HCT116 (cell line): ENCODE results near the gene MBP.

ENCODE experiments used
- EGR1 ChIP-seq: IDR thresholded peaks from 2 replicates; pipeline ENCODE4 v1.6.1; 2012; ENCODE audit warnings: low read depth
- EZH2 ChIP-seq: fragments of 200-600 bp; sonication (generic); IDR thresholded peaks from 2 replicates; pipeline ENCODE4 v1.6.1; 2017; ENCODE audit warnings: antibody characterized with exemption, mixed run types
- EZH2phosphoT487 ChIP-seq: fragments of 200-600 bp; IDR thresholded peaks from 2 replicates; pipeline ENCODE4 v1.6.1; 2018; ENCODE audit warnings: antibody characterized with exemption, borderline replicate concordance
- JUND ChIP-seq: IDR thresholded peaks from 2 replicates; pipeline ENCODE4 v1.6.1; 2012
- POLR2A ChIP-seq: IDR thresholded peaks from 2 replicates; pipeline ENCODE4 v1.7.0; 2011; ENCODE audit warnings: borderline replicate concordance; ENCODE audit not compliant: insufficient read depth, insufficient read length; ENCODE audit errors: extremely low read depth
- POLR2AphosphoS5 ChIP-seq: IDR thresholded peaks from 2 replicates; pipeline ENCODE4 v1.6.1; 2011; ENCODE audit warnings: mild to moderate bottlenecking, low read depth, low read length, moderate library complexity
- RAD21 ChIP-seq: IDR thresholded peaks from 2 replicates; pipeline ENCODE4 v1.6.1; 2012; ENCODE audit warnings: low read depth, mild to moderate bottlenecking
- SP1 ChIP-seq: IDR thresholded peaks from 2 replicates; pipeline ENCODE4 v1.6.1; 2012; ENCODE audit warnings: low read depth
- YY1 ChIP-seq: IDR thresholded peaks from 2 replicates; pipeline ENCODE4 v1.6.1; 2011; ENCODE audit warnings: low read length, low read depth, moderate library complexity, mild to moderate bottlenecking; ENCODE audit not compliant: insufficient replicate concordance; ENCODE audit errors: extremely low read depth
- TF ChIP-seq, protein P1 (sequence below), 3 experiments: fragments of 200-600 bp in 1 of 3; sonication (generic) in 1 of 3; IDR thresholded peaks in 2 of 3; conservative IDR thresholded peaks in 1 of 3; 2 replicates each; pipeline ENCODE4 v1.5.1; 2012 to 2017; ENCODE audit warnings: low read depth in 2 of 3, low read length in 2 of 3, antibody characterized with exemption in 1 of 3, borderline replicate concordance in 1 of 3, control low read depth in 1 of 3, mild to moderate bottlenecking in 1 of 3, mixed read lengths in 1 of 3, mixed run types in 1 of 3, moderate library complexity in 1 of 3; ENCODE audit not compliant: insufficient read depth in 1 of 3
- TF ChIP-seq, protein P2 (sequence below): IDR thresholded peaks from 2 replicates; pipeline ENCODE4 v1.6.1; 2012
- TF ChIP-seq, protein P3 (sequence below): IDR thresholded peaks from 2 replicates; pipeline ENCODE4 v1.6.1; 2012; ENCODE audit warnings: low read depth

DNA sequence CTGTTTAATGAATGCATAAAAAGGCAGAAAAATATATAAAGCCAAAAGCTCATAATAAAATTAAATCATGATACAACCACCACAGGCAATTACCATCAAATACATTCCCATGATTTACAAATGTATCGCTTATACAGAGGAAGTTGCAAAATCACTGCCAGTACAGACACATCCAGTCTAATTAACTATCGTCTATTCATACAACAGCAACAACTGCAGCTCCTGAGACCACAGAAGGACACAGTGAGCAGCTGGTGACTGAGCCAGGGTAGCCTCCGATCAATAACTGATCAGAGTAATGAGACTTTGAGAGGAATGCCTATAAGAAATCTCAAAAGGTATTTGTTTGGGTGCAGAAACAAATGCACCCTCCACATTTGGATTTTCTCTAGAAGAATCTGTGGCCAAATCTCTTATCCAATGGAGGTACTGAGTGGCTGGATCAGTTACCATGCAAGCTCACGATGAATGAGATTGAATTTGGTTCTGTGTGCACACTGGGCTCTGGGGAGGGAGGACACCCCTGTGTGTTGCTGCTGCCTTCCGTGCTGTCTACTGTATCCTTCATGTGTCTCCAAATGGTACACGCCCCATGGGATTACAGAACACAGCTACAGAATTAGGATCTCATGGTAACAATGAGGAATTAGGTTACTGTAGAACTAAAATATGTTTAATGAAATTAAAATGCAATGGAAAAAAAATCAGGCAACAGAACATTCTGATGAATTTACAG is 119.6 kb downstream of the MBP start:
- TF ChIP-seq, protein P1, sequence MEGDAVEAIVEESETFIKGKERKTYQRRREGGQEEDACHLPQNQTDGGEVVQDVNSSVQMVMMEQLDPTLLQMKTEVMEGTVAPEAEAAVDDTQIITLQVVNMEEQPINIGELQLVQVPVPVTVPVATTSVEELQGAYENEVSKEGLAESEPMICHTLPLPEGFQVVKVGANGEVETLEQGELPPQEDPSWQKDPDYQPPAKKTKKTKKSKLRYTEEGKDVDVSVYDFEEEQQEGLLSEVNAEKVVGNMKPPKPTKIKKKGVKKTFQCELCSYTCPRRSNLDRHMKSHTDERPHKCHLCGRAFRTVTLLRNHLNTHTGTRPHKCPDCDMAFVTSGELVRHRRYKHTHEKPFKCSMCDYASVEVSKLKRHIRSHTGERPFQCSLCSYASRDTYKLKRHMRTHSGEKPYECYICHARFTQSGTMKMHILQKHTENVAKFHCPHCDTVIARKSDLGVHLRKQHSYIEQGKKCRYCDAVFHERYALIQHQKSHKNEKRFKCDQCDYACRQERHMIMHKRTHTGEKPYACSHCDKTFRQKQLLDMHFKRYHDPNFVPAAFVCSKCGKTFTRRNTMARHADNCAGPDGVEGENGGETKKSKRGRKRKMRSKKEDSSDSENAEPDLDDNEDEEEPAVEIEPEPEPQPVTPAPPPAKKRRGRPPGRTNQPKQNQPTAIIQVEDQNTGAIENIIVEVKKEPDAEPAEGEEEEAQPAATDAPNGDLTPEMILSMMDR (IDR thresholded peaks at IDR 0.05 in 2 of 3, conservative IDR thresholded peaks at IDR 0.05 in 1 of 3; ENCODE audit: borderline replicate concordance in 1 of 3, insufficient read depth in 1 of 3, low read depth in 2 of 3, low read length in 2 of 3) = no peak
- no peak for TF ChIP-seq YY1
- TF ChIP-seq POLR2AphosphoS5 = no peak
- TF ChIP-seq, protein P2, sequence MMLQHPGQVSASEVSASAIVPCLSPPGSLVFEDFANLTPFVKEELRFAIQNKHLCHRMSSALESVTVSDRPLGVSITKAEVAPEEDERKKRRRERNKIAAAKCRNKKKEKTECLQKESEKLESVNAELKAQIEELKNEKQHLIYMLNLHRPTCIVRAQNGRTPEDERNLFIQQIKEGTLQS = no peak
- no peak for TF ChIP-seq EZH2
- no peak for TF ChIP-seq POLR2A
- TF ChIP-seq JUND = no peak
- TF ChIP-seq EZH2phosphoT487 = no peak
- no peak for TF ChIP-seq RAD21
- TF ChIP-seq, protein P3, sequence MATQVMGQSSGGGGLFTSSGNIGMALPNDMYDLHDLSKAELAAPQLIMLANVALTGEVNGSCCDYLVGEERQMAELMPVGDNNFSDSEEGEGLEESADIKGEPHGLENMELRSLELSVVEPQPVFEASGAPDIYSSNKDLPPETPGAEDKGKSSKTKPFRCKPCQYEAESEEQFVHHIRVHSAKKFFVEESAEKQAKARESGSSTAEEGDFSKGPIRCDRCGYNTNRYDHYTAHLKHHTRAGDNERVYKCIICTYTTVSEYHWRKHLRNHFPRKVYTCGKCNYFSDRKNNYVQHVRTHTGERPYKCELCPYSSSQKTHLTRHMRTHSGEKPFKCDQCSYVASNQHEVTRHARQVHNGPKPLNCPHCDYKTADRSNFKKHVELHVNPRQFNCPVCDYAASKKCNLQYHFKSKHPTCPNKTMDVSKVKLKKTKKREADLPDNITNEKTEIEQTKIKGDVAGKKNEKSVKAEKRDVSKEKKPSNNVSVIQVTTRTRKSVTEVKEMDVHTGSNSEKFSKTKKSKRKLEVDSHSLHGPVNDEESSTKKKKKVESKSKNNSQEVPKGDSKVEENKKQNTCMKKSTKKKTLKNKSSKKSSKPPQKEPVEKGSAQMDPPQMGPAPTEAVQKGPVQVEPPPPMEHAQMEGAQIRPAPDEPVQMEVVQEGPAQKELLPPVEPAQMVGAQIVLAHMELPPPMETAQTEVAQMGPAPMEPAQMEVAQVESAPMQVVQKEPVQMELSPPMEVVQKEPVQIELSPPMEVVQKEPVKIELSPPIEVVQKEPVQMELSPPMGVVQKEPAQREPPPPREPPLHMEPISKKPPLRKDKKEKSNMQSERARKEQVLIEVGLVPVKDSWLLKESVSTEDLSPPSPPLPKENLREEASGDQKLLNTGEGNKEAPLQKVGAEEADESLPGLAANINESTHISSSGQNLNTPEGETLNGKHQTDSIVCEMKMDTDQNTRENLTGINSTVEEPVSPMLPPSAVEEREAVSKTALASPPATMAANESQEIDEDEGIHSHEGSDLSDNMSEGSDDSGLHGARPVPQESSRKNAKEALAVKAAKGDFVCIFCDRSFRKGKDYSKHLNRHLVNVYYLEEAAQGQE = no peak
- TF ChIP-seq SP1 = no peak
- TF ChIP-seq EGR1 = no peak
